ENCODE results near the gene ADAM12. TPM values are rescaled to one million over a fixed set of nuclear protein-coding genes. Genes with fewer than 3 reads are reported as not detected.

ADAM12 gene
- total and polyA plus RNA-seq, 2 of the 13 experiments (the other 11 are each of a cell fraction or from before 2014, with no cell fraction given): not detected

DNA sequence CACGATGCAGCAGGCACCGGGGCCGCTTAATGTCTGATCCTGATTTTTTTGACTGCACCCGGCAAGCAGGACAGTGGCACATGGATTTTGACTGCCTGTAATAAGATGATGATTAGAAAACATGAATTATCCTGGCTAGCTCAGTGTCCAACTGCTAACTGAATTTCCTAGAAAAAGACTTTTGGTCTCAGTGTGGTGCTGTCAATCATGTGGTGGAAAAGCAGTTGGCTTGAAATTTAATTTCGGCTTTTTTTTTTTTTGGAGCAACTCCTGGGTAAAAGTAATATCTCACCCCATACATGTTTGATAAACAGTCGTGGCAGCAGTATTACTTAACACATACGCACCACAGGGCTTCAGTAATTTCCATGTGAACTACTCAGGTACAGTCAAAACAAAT is 264.2 kb downstream of the ADAM12 start:
- no peaks in the 10 kb centered on the region for H3K4me1 ChIP-seq (ENCODE audit: insufficient read depth, low read length)
- H3K27ac ChIP-seq (ENCODE audit: extremely low read length, insufficient read depth, low read length): no peak overlapping the region
- ChIA-PET POLR2A (no interaction called here), CTCF (ENCODE audit: low intra/inter-chr PET ratio, low total read pairs) (no interaction called here)
- H3K27me3 ChIP-seq (ENCODE audit: control insufficient read depth in 1 of 2, insufficient read depth in 2 of 2, low read length in 2 of 2): peaks cover 0 to 10% of the 10 kb centered on the region in 2 experiments; a peak in 1 of 5 replicates
- TF ChIP-seq, protein P1, sequence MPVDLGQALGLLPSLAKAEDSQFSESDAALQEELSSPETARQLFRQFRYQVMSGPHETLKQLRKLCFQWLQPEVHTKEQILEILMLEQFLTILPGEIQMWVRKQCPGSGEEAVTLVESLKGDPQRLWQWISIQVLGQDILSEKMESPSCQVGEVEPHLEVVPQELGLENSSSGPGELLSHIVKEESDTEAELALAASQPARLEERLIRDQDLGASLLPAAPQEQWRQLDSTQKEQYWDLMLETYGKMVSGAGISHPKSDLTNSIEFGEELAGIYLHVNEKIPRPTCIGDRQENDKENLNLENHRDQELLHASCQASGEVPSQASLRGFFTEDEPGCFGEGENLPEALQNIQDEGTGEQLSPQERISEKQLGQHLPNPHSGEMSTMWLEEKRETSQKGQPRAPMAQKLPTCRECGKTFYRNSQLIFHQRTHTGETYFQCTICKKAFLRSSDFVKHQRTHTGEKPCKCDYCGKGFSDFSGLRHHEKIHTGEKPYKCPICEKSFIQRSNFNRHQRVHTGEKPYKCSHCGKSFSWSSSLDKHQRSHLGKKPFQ (CRISPR knock-in tag; IDR thresholded peaks at IDR 0.05; ENCODE audit: insufficient replicate concordance): no peak
- TF ChIP-seq BORCS8-MEF2B (CRISPR knock-in tag; IDR thresholded peaks at IDR 0.05): no peak
- no peak for TF ChIP-seq ZNF788 (CRISPR knock-in tag; IDR thresholded peaks at IDR 0.05; ENCODE audit: borderline replicate concordance)
- no peak for TF ChIP-seq ELF1 (CRISPR knock-in tag; IDR thresholded peaks at IDR 0.05)
- TF ChIP-seq, protein P2, sequence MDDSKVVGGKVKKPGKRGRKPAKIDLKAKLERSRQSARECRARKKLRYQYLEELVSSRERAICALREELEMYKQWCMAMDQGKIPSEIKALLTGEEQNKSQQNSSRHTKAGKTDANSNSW (CRISPR knock-in tag; IDR thresholded peaks at IDR 0.05; ENCODE audit: borderline replicate concordance): no peak
- TF ChIP-seq, protein P3, sequence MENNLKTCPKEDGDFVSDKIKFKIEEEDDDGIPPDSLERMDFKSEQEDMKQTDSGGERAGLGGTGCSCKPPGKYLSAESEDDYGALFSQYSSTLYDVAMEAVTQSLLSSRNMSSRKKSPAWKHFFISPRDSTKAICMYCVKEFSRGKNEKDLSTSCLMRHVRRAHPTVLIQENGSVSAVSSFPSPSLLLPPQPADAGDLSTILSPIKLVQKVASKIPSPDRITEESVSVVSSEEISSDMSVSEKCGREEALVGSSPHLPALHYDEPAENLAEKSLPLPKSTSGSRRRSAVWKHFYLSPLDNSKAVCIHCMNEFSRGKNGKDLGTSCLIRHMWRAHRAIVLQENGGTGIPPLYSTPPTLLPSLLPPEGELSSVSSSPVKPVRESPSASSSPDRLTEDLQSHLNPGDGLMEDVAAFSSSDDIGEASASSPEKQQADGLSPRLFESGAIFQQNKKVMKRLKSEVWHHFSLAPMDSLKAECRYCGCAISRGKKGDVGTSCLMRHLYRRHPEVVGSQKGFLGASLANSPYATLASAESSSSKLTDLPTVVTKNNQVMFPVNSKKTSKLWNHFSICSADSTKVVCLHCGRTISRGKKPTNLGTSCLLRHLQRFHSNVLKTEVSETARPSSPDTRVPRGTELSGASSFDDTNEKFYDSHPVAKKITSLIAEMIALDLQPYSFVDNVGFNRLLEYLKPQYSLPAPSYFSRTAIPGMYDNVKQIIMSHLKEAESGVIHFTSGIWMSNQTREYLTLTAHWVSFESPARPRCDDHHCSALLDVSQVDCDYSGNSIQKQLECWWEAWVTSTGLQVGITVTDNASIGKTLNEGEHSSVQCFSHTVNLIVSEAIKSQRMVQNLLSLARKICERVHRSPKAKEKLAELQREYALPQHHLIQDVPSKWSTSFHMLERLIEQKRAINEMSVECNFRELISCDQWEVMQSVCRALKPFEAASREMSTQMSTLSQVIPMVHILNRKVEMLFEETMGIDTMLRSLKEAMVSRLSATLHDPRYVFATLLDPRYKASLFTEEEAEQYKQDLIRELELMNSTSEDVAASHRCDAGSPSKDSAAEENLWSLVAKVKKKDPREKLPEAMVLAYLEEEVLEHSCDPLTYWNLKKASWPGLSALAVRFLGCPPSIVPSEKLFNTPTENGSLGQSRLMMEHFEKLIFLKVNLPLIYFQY (CRISPR knock-in tag; IDR thresholded peaks at IDR 0.05; ENCODE audit: borderline replicate concordance): no peak
- no peak for TF ChIP-seq HNRNPLL (IDR thresholded peaks at IDR 0.05; ENCODE audit: low read depth, low read length, poor library complexity, severe bottlenecking)
- no peak for TF ChIP-seq ZNF343 (CRISPR knock-in tag; IDR thresholded peaks at IDR 0.05)
- no peak for TF ChIP-seq MIXL1 (CRISPR knock-in tag; IDR thresholded peaks at IDR 0.05)
- no TSS peak for BruUV-seq (replicated peaks)
- FAIRE-seq (no peak), ATAC-seq (no peak), DNase-seq (ENCODE audit: low spot score) (no peak)
- no peak overlapping the region for H3K4me2 ChIP-seq (ENCODE audit: low read depth, low read length)
- intact Hi-C loops (cut with micrococcal nuclease; ENCODE audit: unreplicated experiment): no loop called here
- no peaks in the 10 kb centered on the region for H3K79me2 ChIP-seq (ENCODE audit: insufficient read depth, low read length)
- in situ Hi-C loops (cut with HindIII; ENCODE audit: extremely low pct_ligation_motif_present, low pct_unique_long_range_greater_than_20kb): no loop called here
- no peaks in the 10 kb centered on the region for H4K20me1 ChIP-seq (ENCODE audit: insufficient read depth, low read length)
- no peaks in the 10 kb centered on the region for H3K9me3 ChIP-seq (ENCODE audit: low read length)
- H2AFZ ChIP-seq (ENCODE audit: low read length): no peak overlapping the region
- 20% methylated on average over 7 of the region's 7 CpGs for WGBS (ENCODE audit: low lambda C conversion rate)
- no peak overlapping the region for H3K4me3 ChIP-seq (replicated peaks in 1 of 3; ENCODE audit: insufficient read depth in 1 of 3, low read depth in 2 of 3, low read length in 3 of 3)
- H3K36me3 ChIP-seq (replicated peaks in 1 of 2; ENCODE audit: control insufficient read depth in 1 of 2, insufficient read depth in 2 of 2, low read length in 2 of 2): no peaks in the 10 kb centered on the region
- no peak overlapping the region for H3K9ac ChIP-seq (ENCODE audit: insufficient read depth, low read depth, low read length)
